Aorta (tissue), 5 donors: ENCODE results near the gene MFRP. TPM values are rescaled to one million over a fixed set of nuclear protein-coding genes. Genes with fewer than 3 reads are reported as not detected.
A peak's percentile ranks its signal among the peaks of the same experiment; 100 is the strongest.
"Not testable (repeated sequence)": the region's sequence is repeated elsewhere in the genome, so short reads cannot be mapped to it uniquely, and the experiment has no call there.

Source experiments
- ATAC-seq: fragments of 200-7000 bp; cut with Tn5 transposase; one replicate; pipeline ENCODE4 v1.9.1; 2022; ENCODE audit warnings: moderate library complexity; ENCODE audit not compliant: low FRiP score
- DNase-seq, 2 donors: peaks; one replicate each; pipeline ENCODE4 v3.0.0-alpha.2; 2020
- H3K27ac ChIP-seq, 2 donors: one replicate each; pipeline ENCODE4 v1.5.1; 2013; ENCODE audit warnings: low read length in 2 of 2, mild to moderate bottlenecking in 2 of 2, moderate library complexity in 2 of 2, control low read depth in 1 of 2, inconsistent platforms in 1 of 2, low read depth in 1 of 2
- H3K27me3 ChIP-seq, 2 donors: one replicate each; pipeline ENCODE4 v1.6.1; 2013; ENCODE audit warnings: control low read depth in 1 of 2, low read length in 1 of 2, mild to moderate bottlenecking in 1 of 2, moderate library complexity in 1 of 2; ENCODE audit not compliant: insufficient read depth in 2 of 2, control insufficient read depth in 1 of 2
- H3K36me3 ChIP-seq, 2 donors: one replicate each; pipeline ENCODE4 v1.6.1; 2013; ENCODE audit warnings: control low read depth in 1 of 2, low read length in 1 of 2, mild to moderate bottlenecking in 1 of 2; ENCODE audit not compliant: insufficient read depth in 2 of 2, control insufficient read depth in 1 of 2
- H3K4me1 ChIP-seq, 2 donors: one replicate each; pipeline ENCODE4 v1.6.1; 2013; ENCODE audit warnings: low read length in 2 of 2, control low read depth in 1 of 2, mild to moderate bottlenecking in 1 of 2, moderate library complexity in 1 of 2; ENCODE audit not compliant: insufficient read depth in 2 of 2, control insufficient read depth in 1 of 2
- H3K4me3 ChIP-seq, 2 donors: one replicate each; pipeline ENCODE4 v1.5.1; 2013; ENCODE audit warnings: low read length in 2 of 2, control low read depth in 1 of 2, mild to moderate bottlenecking in 1 of 2
- H3K9me3 ChIP-seq: one replicate; pipeline ENCODE4 v1.6.1; 2013; ENCODE audit warnings: mild to moderate bottlenecking, low read length; ENCODE audit not compliant: control insufficient read depth
- WGBS, 2 donors: extraction: QIAGEN DNeasy Blood & Tissue Kit; methylation state at CpG; one replicate each; pipeline ENCODE4 v1.1.7; 2013; 5-methylcytosine and 5-hydroxymethylcytosine counted together
- intact Hi-C, 2 donors: fragments of 100-400 bp; cut with DNase I; formaldehyde crosslinking; loops; one replicate each; pipeline versions ENCODE4 v1.14.2 to v1.15.0; 2022
- long read RNA-seq, 2 donors: library from polyadenylated mRNA; unstranded; transcript quantifications; one replicate each; pipeline ENCODE4 v2.0.0, GENCODE V29; 2020 to 2021
- polyA plus RNA-seq, 2 donors: library from polyadenylated mRNA; stranded (reverse); fragments of 200-250 nt; gene quantifications; one replicate each; pipeline ENCODE4 v1.2.3, GENCODE V29; 2013
- total RNA-seq, 2 donors: library from RNA; stranded (reverse); fragmentation: NEBNext Ultra II Directional; extraction: Animal tissue kit (Norgen Biotek cat#: 25700); gene quantifications; one replicate each; pipeline ENCODE4 v1.2.1, GENCODE V29; 2021
- donor health status: healthy with polysubstance abuse.
- donor health status: Bipolar disorder and iron deficiency.
- donor health status: DM: no; HTN: no; CAD: no.
- donor health status: DM: no; HTN: no; CAD: no.
- donor health status: DM: yes; HTN: yes; CAD: no.

MFRP gene
- not detected for total RNA-seq
- polyA plus RNA-seq: not detected
- long read RNA-seq, donor 1, partial matches to known transcripts: 0 of 2 reads
- long read RNA-seq, donor 1, other reads (novel, unspliced or antisense): 2 of 2 reads
- long read RNA-seq, donor 2, partial matches to known transcripts: 0 of 14 reads
- long read RNA-seq, donor 2, other reads (novel, unspliced or antisense): 14 of 14 reads

DNA sequence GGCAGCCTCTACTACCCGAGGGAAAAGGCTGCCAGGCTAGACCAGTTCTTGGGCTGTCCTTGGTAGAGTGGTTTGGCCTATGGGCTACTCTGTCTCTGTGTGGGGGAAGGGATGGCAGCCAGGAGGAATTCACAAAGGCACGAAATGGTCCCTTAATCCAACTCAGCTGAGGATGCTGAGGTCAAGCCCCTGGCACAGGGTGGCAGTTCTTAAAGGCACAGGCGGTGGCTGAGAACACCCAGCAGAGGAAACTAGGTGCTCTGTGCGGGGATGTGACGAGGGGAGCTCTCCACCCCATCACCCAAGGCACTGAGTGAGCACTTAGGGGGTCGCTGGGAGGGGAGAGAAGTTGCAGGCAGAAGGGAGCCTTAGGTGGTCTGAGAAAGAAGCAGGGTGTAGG is at the start of gene MFRP:
MFRP (minus strand) TSS at position 101 of the 400 bp plus-strand sequence. CDS start 192 bp downstream, outside the sequence.
- Histone ChIP-seq H3K4me3 (no peak within 1 kb of the TSS), H3K36me3 (no peaks in the 10 kb centered on the region), H3K9me3 (no peaks in the 10 kb centered on the region), H3K27me3 (no peaks in the 10 kb centered on the region), H3K4me1 (no peaks in the 10 kb centered on the region), H3K27ac (no peak within 1 kb of the TSS)
- intact Hi-C loops: no loop called here
- no peak for DNase-seq
- 61 to 70% methylated on average over 6 of the region's 6 CpGs for WGBS, 2 donors
- no peak for ATAC-seq

DNA sequence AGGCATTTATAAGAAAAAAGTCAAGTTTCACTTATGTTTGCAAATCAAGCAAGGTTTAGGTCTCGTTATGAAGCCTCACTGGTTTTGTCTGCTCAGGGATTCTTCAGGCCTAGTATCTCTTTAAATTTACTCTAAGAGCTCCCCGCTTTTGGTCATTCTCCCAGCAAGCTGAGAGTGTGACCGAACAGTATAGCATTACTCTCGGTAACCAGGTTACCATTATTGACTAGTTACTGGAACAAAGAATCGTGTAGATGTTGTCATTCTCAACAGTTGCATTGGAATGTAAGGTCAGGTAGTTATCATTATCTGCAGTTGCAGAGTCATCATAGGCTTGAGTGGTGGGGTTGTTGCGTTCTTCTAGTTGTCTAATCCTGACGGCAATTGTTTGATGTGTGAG is 44.8 kb upstream of the MFRP start:
- intact Hi-C loops: no loop called here
- WGBS, 2 donors: 88% methylated on average over 7 of the region's 7 CpGs
- no peaks in the 10 kb centered on the region for H3K36me3 ChIP-seq

DNA sequence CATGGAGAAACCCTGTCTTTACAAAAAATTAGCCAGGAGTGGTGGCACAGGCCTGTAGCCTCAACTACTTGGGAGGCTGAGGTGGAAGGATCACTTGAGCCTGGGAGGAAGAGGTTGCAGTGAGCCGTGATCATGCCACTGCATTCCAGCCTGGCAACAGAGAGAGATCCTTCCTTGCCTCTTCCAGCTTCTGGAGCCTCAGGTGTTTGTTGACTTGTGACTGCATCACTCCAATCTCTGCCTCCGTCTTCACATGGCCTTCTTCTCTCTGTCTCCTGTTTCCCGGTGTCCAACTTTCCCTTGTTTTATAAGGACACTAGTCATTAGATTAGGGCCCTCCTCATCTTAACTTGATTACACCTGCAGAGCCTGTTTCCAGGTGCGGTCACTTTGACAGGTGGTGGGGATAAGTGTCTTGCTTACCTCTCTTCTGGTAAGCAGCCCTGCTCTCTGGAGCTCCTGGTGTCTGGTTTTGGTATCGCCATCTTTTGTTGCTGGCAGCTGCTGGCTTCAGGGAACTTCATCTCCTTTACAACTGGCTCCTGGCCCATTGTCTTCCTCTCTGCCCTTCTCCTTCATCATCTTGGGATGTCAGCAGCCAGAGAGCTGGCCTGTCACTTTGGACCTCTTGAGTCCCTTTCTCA is 43.2 kb upstream of the MFRP start:
- H3K4me3 ChIP-seq: no peak overlapping the region
- intact Hi-C loops: loop anchor here in 1 of 2 donors (10.0 kb wide), 1 partner anchor 85 kb away; no protein-coding TSS in a partner anchor
- H3K9me3 ChIP-seq: peaks cover 1% of the 10 kb centered on the region
- peaks cover 0 to 3% of the 10 kb centered on the region in 2 donors for H3K27me3 ChIP-seq
- ATAC-seq (no peak), DNase-seq (no peak)
- H3K27ac ChIP-seq: no peak overlapping the region
- no peaks in the 10 kb centered on the region for H3K36me3 ChIP-seq
- H3K4me1 ChIP-seq: no peaks in the 10 kb centered on the region
- 64 to 72% methylated on average over 5 of the region's 5 CpGs for WGBS, 2 donors

More for the DNA sequence above, 44.8 kb upstream of the MFRP start:
- H3K27ac ChIP-seq: no peak overlapping the region
- ATAC-seq: no peak
- H3K27me3 ChIP-seq: peaks cover 0 to 3% of the 10 kb centered on the region in 2 donors
- H3K4me3 ChIP-seq: no peak overlapping the region
- no peak for DNase-seq
- peaks cover 1% of the 10 kb centered on the region for H3K9me3 ChIP-seq
- H3K4me1 ChIP-seq: no peaks in the 10 kb centered on the region

DNA sequence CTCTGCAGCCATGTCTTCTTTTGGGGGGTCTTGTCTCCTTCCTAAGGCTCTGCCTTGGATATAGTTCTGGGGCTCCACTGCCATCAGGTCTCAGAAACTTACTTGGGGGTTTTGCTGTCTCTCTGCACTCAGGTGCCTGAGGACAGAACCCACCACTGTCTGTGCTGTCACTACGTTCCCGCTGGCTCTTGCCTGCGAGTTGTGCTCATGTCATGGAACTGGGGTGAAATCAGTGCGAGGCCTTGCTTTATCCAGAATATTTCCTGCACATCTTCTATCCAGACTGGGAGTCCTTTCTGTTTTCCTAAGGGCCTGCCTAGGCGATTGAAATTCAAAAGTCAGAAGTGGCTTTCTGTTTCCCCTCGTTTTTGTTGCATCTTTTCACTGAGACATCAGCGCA is 41.6 kb upstream of the MFRP start:
- DNase-seq: no peak
- H3K27me3 ChIP-seq: peaks cover 0 to 3% of the 10 kb centered on the region in 2 donors
- peaks cover 1% of the 10 kb centered on the region for H3K9me3 ChIP-seq
- no peaks in the 10 kb centered on the region for H3K36me3 ChIP-seq
- intact Hi-C loops: loop anchor here in 1 of 2 donors (10.0 kb wide), 1 partner anchor 87 kb away; no protein-coding TSS in a partner anchor
- ATAC-seq: no peak
- 86% methylated on average over 7 of the region's 7 CpGs for WGBS, 2 donors
- no peak overlapping the region for H3K4me3 ChIP-seq
- no peaks in the 10 kb centered on the region for H3K4me1 ChIP-seq
- H3K27ac ChIP-seq: no peak overlapping the region

DNA sequence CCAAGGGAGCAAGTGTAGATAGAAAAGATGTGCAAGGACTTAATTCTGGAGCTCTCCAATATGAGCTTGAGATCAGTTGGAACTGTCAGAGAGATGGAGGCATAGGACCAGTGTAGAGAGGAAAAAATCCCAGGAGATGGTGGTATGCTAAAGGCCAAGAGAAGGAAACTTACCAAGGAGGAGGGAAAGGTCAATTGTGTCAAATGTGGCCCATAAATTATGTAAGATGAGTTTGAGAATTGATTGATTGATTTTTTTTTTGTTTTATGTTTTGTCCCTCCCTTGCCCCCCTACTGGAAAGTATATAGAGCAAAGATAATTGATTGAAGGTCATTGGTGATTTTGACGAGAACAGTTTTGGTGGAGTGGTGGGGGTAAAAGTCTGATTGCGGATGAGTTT is 37.8 kb upstream of the MFRP start:
- ATAC-seq: no peak
- Histone ChIP-seq H3K27me3 (no peaks in the 10 kb centered on the region), H3K4me3 (no peak overlapping the region), H3K9me3 (no peaks in the 10 kb centered on the region), H3K4me1 (no peaks in the 10 kb centered on the region), H3K36me3 (no peaks in the 10 kb centered on the region), H3K27ac (no peak overlapping the region)
- intact Hi-C loops: loop anchor here (5.0 to 10.0 kb wide), 2 partner anchors 88 to 90 kb away; no protein-coding TSS in a partner anchor
- DNase-seq: no peak
- 81 to 82% methylated on average over 2 of the region's 2 CpGs for WGBS, 2 donors

DNA sequence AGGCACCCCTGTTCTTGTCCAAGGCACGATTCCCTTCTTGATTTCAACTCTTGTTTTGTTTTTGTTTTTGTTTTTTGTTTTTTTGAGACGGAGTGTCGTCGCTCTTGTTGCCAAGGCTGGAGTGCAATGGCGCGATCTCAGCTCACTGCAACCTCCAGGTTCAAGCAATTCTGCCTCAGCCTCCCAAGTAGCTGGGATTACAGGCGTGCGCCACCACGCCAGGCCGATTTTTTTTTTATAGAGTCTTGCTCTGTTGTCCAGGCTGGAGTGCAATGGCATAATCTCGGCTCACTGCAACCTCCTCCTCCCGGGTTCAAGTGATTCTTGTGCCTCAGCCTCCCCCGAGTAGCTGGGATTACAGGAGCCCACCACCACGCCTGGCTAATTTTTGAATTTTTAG is 36.0 kb upstream of the MFRP start:
- intact Hi-C loops: loop anchor here (5.0 to 10.0 kb wide), 2 partner anchors 90 to 92 kb away; no protein-coding TSS in a partner anchor
- ATAC-seq, H3K4me1 ChIP-seq, H3K4me3 ChIP-seq, DNase-seq, H3K9me3 ChIP-seq, H3K27me3 ChIP-seq, H3K27ac ChIP-seq, H3K36me3 ChIP-seq: not testable (repeated sequence)
- WGBS, 2 donors: 86 to 88% methylated on average over 14 of the region's 14 CpGs

DNA sequence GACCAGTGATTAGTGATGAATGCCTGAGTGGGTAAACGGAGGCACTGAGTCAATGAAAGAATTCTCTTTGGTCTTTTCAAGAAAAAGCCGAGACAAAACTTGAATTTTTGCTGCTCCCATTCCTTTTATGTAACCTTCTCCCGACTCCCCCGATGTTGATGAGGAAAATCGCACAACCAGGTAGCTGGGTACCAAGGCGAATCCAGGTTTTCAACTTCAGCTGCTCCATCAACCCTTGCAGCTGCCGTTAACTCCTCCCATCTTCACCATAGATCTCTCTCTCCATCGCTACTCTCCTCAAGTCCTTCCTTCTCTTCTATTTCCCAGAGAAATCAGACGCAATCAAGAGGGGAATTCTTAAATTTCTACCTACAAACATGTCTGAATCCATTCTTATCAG is 35.6 kb upstream of the MFRP start:
- Histone ChIP-seq H3K27ac (no peak overlapping the region), H3K9me3 (no peaks in the 10 kb centered on the region), H3K4me1 (no peaks in the 10 kb centered on the region), H3K4me3 (no peak overlapping the region), H3K36me3 (no peaks in the 10 kb centered on the region), H3K27me3 (no peaks in the 10 kb centered on the region)
- ATAC-seq (no peak), DNase-seq (no peak)
- 6 to 10% methylated on average over 9 of the region's 9 CpGs for WGBS, 2 donors
- intact Hi-C loops: loop anchor here (5.0 to 10.0 kb wide), 2 partner anchors 90 to 93 kb away; no protein-coding TSS in a partner anchor

DNA sequence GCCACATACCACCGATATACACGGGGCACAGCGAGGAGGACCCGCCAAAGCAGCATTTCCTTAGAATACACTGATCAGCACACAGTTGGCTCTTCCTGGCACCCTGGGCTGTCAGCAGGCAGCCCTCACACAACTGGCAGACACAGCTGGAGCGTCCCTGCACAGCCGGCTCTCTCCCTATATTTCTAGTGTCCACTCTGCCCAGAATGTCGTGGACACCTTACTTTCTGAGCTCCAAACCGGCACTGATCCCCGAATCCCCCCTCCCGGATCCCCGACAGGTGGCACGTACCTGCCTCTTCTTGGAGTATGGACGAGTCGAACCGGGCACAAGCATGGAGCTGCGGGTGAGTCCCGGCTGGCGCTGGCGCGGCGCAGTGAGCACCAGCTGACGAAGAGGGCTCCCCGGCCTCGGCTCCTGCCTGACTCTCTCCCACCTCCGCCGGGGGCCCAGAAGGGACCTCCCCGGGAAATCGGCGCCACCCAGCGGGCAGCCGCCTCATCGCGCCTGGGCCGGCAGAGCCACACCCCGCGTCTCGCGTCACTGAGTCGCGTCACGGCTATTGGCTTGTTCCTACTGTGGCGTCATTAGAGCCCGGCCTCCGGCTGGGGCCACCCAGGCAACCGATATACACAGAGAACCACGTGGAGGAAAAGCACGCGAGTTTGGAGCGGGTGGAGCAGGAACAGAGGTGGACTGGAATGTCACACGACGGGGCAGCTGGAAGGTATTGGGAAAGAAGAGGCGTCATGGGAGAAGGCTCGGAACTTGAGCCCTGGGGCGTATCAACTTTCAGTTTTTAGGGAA is 34.9 kb upstream of the MFRP start, which contains the start of gene USP2:
USP2 (minus strand) TSS at position 510 of the 808 bp plus-strand sequence. CDS start 8,210 bp downstream, outside the sequence.
- no peaks in the 10 kb centered on the region for H3K4me1 ChIP-seq
- no peak within 1 kb of the TSS for H3K27ac ChIP-seq
- H3K9me3 ChIP-seq: no peaks in the 10 kb centered on the region
- WGBS, 2 donors: 0 to 1% methylated on average over 45 to 54 of the region's 54 CpGs
- ATAC-seq (peak; percentile 99), DNase-seq (peak; percentile 97 to 99)
- no peaks in the 10 kb centered on the region for H3K27me3 ChIP-seq
- H3K4me3 ChIP-seq: no peak within 1 kb of the TSS
- intact Hi-C loops: loop anchor here (5.0 to 10.0 kb wide), 2 partner anchors 91 to 93 kb away; no protein-coding TSS in a partner anchor
- H3K36me3 ChIP-seq: no peaks in the 10 kb centered on the region
